ENCODE data around the gene GTF2A1L.

GRCh38 chr2:48626047-48626446 lies 8.4 kb downstream of the GTF2A1L start:
- TF ChIP-seq, protein P1, sequence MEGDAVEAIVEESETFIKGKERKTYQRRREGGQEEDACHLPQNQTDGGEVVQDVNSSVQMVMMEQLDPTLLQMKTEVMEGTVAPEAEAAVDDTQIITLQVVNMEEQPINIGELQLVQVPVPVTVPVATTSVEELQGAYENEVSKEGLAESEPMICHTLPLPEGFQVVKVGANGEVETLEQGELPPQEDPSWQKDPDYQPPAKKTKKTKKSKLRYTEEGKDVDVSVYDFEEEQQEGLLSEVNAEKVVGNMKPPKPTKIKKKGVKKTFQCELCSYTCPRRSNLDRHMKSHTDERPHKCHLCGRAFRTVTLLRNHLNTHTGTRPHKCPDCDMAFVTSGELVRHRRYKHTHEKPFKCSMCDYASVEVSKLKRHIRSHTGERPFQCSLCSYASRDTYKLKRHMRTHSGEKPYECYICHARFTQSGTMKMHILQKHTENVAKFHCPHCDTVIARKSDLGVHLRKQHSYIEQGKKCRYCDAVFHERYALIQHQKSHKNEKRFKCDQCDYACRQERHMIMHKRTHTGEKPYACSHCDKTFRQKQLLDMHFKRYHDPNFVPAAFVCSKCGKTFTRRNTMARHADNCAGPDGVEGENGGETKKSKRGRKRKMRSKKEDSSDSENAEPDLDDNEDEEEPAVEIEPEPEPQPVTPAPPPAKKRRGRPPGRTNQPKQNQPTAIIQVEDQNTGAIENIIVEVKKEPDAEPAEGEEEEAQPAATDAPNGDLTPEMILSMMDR (IDR thresholded peaks at IDR 0.05) = no peak
- no peak for TF ChIP-seq POLR2A (IDR thresholded peaks at IDR 0.05)

Measured in thyroid gland (tissue), 4 donors.